Posterior vena cava (tissue), 2 donors: ENCODE measurements around the gene MORF4L1. TPM values are rescaled to one million over a fixed set of nuclear protein-coding genes. Genes with fewer than 3 reads are reported as not detected.
"Not testable (repeated sequence)": the region's sequence is repeated elsewhere in the genome, so short reads cannot be mapped to it uniquely, and the experiment has no call there.

Experiments used
- DNase-seq: peaks from one replicate; pipeline ENCODE4 v3.0.0-alpha.2; 2020; ENCODE audit warnings: low spot score
- intact Hi-C, 2 donors: fragments of 100-400 bp; cut with DNase I; formaldehyde crosslinking; loops; one replicate each; pipeline versions ENCODE4 v1.14.1 to v1.14.2; 2022 to 2023
- total RNA-seq, 2 donors: library from RNA; stranded (reverse); fragmentation: NEBNext Ultra II Directional; extraction: Animal tissue kit (Norgen Biotek cat#: 25700); gene quantifications; one replicate each; pipeline ENCODE4 v1.2.1, GENCODE V29; 2021
- donor health status: DM: yes; HTN: yes; CAD: no.
- donor health status: DM: yes; HTN: yes; CAD: no.

MORF4L1 gene
- total RNA-seq, 2 donors from 2014 or later: 311 to 339 TPM

DNA sequence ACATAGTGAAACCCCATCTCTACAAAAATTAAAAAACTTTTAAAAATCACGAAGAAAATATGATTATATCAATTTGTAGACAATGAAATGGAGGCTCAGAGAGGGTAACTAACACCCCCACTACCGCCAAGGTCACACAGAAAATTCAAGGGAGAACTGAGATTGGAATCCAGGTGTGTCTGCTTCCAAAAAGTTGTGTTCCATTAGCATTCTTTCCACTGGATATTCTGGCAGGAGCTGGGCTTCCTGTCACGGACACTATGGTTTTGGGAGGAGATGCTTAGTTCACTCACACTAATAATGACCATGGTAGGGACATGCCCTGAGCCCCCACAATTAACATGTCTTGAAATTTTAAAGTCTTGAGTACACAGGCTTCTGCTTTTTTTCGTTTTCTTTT lies 43.4 kb downstream of the MORF4L1 start:
- intact Hi-C loops: loop anchor here in 1 of 2 donors (10.0 kb wide), 1 partner anchor 269 kb away; no protein-coding TSS in a partner anchor
- DNase-seq: no peak

- intact Hi-C loops: loop anchor here in 1 of 2 donors (10.0 kb wide), 1 partner anchor 267 kb away; no protein-coding TSS in a partner anchor
- DNase-seq: no peak
These were observed 45.2 kb downstream of the MORF4L1 start for GRCh38 chr15:78917888-78918287.

GRCh38 chr15:78921517-78921916 lies 48.8 kb downstream of the MORF4L1 start:
- intact Hi-C loops: no loop called here
- no peak for DNase-seq

DNA sequence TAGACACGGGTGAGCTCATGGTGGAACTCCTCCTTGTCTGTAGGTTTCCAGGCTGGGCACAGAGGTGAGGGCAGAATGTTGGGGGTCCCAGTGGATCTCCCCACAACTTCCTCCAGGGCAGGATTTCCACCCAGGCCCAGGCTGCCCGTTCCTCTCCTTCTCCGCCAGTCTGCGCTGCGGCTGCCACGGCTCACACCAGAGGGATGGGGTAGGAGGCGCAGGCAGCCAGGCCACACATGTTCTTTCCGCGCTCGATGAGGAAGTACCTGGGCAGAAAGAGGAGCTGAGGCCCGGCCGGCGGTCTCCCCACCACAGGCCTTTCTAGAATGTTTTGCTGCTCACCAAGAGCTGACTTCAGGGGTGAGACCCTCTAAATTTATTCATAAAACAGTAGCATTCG lies 49.2 kb downstream of the MORF4L1 start:
- intact Hi-C loops: no loop called here
- DNase-seq: no peak

DNA sequence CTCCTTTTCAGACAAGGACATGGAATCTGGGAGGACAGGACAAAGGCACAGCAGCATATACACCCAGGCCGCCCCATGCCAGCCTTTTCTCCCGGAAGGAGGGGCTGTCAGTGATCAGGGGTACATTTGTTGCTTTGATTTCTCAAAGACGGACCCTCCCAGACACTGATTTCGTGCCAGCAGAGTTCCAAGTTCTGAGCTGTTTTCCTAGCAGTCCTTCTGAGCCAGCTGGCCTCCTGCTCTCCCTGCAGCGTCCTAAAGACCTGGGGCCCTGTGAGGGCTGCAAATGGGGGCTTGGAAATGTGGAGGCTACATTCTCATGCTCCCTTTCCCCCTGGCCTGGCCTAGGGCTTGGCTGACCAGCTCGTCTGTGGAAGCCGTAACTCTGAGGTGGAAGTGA lies 49.8 kb downstream of the MORF4L1 start:
- DNase-seq: no peak
- intact Hi-C loops: no loop called here

- DNase-seq: no peak
- intact Hi-C loops: no loop called here
These were observed 50.3 kb downstream of the MORF4L1 start for GRCh38 chr15:78923015-78923414.

DNA sequence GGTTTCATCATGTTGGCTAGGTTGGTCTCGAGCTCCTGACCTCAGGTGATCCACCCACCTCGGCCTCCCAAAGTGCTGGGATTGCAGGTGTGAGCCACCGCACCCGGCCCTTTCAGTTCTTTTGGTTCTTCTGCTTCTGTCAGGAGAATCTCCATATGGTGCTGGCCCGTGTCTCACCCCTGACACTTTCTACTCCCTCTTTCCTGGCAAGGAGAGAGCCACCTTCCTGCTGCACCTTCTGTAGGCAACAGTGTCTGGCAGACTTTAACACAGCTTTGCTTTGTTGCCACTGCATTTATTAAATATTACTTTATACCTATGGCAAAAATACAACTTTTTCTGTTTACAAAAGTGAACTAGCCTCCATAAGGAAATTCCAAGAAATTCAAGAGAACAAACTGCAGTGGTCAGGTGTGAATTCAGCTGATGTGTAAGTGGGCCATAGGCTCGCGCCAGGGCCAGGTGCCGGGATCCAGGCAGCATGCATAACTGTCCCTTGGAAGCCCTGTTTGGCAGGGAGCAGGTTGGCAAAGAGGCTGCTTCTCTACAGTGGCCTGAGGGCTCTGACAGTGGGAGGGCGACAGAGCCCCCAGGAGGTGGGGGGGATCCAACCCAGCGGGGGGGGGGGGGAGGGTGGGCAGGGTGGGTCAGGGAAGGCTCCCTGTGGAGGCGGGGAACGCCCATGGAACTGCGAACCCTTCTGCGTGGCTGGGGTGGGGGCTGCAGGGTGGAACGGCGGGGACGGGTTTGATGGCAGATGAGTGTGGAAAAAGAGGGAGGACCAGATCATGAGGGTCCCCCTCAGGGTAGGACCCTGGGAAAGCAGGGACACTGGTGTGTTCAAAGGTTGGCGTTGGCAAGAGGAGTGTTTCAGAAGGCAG lies 51.0 kb downstream of the MORF4L1 start:
- intact Hi-C loops: no loop called here
- DNase-seq: no peak

DNA sequence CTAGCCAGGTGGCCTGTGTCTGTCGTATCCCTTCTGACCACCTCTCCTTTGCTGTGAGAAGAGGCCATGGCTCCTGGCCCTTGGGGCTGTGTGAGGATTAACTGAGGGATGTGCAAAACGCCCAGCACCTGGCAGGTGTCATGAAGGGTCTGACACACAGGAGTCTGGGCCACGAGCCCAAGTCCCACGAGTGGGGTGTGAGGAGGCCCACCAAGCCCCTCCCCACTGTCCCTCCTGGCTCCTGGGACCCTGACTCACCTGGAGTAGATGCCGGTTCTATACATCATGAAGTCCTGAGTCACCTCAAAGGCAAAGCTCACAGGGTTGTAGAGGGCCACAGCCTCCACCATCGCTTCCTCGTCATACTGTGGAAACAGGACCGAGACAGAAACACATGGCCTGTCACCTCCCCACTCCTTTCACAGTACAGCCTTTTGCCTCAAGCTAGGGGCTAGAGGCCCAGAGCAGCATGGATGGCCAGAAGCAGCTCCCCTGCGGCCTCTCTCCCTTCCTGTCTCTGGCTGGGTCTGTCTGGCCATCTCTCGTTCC lies 52.5 kb downstream of the MORF4L1 start:
- intact Hi-C loops: no loop called here
- DNase-seq: no peak

DNA sequence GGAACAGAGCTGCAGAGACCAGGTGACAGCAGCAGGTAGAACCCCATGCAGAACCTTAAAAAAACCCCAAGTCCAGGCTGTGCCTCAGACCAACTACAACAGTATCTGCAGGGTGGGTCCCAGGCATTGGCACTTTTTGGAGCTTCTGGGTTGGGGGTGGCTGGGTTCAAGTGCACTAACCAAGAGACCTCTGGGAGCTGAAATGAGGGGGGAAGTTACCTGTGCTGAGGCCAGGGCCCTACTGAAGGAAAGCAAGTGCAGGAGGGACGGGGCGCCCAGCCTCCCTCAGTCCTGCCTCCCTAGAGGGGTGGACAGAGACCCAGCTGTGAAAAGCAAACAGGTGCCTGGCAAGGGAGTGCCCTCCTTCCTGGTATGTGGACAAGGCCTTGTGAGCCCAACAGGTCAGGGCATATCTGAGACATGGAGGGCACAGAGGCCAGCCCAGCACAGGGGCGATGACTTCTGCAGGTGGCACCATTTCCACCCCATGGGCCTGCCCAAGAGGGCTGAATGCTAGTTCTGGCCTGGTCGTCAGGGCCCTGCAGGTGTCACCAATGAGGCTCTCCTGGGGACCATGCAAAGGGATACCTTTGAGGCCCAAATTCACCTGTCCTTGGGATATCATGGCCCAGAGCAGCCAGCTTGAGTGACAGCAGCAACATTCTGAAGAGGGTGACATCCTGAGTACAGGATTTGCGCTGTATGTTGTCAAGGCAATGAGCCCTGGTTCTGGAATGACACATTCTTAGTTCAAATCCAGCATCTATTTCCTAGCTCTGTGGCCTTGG lies 53.5 kb downstream of the MORF4L1 start:
- intact Hi-C loops: no loop called here
- DNase-seq: no peak

GRCh38 chr15:78927077-78927790 lies 54.5 kb downstream of the MORF4L1 start:
- DNase-seq: no peak
- intact Hi-C loops: no loop called here

- DNase-seq: not testable (repeated sequence)
These were observed 55.5 kb downstream of the MORF4L1 start for GRCh38 chr15:78928176-78928575.

DNA sequence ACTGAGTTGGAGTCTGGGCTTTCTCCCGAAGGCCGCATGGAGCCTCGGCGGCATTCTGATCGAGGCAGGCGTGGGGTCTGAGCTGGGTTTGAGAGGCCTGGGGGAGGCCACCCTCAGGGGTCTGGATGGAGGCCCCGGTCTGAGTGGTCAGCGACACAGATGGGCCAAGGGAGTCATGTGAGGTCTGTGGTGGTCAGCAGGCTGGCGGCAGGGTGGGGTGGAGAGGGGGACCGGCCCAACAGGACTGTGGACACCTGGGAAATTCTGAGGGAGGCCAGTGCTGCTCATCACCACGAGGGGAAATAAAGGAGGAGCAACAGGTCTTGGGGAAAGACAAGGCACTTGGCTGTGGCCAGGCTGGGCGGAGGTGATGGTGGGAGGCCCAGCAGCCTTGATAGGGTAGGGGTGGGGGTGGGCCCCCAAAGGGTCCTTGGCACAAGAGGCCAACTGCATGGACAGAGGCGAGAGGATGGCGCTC lies 56.0 kb downstream of the MORF4L1 start:
- intact Hi-C loops: no loop called here
- DNase-seq: no peak

More at GRCh38 chr15:78928176-78928575, 55.5 kb downstream of the MORF4L1 start:
- intact Hi-C loops: not testable (repeated sequence)

DNA sequence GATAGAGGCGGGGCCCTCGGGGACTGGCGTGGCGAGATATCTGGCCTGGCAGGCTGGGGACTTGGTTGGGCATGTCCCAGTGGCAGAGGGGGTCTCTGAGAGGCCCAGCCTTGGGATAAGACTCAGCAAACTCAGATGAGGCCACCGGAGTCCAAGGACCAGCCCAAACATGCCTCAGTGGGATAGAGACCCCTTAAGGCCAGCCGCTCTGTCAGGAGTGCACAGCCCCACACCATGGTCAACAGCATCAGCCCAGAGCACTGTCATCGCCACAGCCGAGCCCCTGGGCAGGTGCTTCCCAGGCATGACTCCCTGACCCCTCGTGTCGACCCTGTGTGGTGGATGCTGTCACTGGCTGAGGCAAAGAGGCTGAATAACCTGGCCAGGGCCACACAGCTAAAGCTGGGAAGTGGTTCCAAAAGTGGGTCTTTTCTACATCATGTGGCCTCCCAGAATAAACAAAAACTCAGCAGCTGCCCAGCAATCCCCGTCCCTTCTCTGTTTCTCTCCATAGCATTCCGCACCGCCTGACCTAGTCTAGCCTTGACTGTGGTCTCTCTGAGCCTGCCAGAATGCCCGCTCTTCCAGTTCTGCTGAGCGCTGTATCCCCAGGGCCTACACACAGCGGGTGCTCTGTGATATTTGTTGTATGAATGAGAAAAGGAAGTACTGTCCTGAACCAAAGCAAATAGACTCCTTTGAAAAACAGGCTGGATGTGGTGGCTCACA lies 57.0 kb downstream of the MORF4L1 start:
- no peak for DNase-seq
- intact Hi-C loops: loop anchor here in 1 of 2 donors (5.0 kb wide), 1 partner anchor 498 kb away; no protein-coding TSS in a partner anchor

DNA sequence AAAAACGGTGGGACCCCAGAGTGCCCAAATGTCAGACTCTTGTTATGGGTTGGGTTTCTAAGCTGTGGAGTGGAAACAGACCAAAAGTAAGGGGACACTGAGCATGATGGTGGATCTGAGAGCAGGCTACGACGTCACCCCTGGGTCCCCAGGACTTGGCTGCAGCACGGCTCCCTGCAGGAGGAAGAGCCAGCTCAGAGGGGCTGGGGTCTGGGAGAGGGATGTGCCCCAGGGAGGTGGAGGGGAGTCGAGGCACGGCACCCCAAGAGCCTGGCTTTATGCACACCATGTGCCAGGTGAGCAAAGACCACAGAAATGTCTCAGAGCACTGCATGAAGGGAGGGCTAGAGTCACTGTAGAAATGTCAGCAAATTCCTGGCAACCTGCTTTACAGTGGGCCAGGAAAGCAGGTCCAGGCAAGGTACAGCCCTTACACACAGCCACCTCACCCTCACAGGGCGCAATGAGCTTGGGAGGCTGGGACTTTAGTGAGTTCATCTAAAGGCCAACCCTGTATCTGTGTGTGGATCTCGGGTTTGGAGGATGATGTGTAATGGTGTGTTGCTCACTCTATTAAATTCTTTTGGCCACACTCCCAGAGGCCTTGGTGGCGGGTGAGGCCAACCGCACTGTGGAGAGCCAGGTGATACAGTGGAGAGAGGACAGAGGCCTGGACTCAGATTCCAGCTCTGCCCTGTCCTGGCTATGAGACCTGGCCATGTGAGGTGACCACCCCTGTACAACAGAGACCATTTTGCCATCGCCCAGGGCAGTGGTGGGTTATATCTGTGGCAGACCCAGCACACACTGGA lies 58.1 kb downstream of the MORF4L1 start:
- no peak for DNase-seq
- intact Hi-C loops: loop anchor here in 1 of 2 donors (5.0 kb wide), 1 partner anchor 497 kb away; no protein-coding TSS in a partner anchor

DNA sequence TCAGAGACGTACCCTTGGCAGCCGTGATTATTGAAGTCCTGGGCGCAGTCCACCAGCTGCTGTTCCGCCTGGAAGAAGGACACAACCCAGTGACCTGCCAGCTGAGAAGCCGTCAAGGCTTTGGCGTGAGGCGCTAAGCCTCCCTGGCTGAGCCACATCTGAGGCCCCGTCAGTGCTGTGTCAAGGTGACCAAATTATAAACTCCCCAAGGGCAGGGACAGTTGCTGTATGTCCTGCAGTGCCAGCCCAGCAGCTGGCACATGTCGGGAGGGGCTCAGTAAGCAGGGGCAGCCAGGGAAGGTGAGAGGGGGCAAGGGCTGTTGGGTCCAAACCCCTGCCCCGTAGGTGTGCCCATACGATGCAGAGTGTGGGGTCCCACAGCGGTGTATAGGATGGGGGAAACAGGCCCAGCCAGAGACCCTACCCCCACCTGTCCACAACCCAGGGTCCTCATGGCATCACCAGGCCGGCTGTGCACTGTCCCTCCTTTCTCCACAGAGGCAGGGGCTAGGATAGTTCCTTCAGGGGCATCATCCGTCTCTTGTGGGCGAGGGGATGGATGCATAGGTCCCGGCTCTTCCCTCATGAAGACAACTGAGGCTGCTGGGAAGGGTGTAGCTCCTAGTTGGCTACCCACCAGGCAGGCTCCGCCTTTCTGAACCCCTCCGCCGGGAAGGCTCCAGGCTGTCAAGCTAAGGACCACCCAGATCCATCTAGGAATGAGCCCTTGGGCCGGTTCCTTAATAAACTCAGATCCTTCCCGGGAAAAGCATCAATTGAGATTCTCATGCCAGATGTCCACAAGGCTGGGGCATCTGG lies 59.0 kb downstream of the MORF4L1 start:
- intact Hi-C loops: loop anchor here in 1 of 2 donors (5.0 kb wide), 1 partner anchor 496 kb away; no protein-coding TSS in a partner anchor
- no peak for DNase-seq

DNA sequence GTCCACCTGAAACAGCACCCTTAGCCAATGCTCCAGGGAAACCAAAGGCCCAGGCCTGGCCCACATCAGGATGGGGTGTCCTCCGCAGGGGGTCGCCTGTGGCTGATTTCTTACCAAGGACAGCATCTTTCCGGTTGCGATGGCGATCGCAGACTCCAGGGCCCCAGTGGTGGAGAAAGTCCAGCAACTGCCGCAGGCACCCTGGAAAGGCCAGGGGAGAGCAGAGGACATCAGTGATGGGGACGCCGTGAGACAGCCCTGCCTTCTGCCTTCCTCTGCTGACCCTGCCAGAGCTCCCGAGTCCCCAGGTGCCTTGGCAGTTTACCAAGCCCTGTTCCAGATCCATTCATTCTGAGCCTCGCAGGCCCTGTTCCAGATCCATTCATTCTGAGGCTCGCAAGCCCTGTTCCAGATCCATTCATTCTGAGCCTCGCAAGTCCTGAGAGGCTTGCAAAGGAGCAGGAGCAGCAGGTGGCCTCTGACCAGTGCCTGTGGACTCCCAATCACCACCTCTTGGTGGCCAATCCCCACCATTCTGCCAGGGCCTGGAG lies 59.6 kb downstream of the MORF4L1 start:
- no peak for DNase-seq
- intact Hi-C loops: loop anchor here in 1 of 2 donors (5.0 kb wide), 1 partner anchor 495 kb away; no protein-coding TSS in a partner anchor
